Fibroblast of upper back skin (primary cell): ENCODE data around the gene SPDL1.
"Not testable (repeated sequence)": the region's sequence is repeated elsewhere in the genome, so short reads cannot be mapped to it uniquely, and the experiment has no call there.

ENCODE experiments used
- DNase-seq: peaks from one replicate; pipeline ENCODE4 v3.0.0-alpha.2; 2013

SPDL1 gene

GRCh38 chr5:169576181-169576598, 7.4 kb upstream of the SPDL1 start:
- peak; percentile 96 for DNase-seq

- DNase-seq, result peak; percentile 66
Observed at GRCh38 chr5:169577951-169578350, 5.6 kb upstream of the SPDL1 start.

- peak; percentile 20 for DNase-seq
Observed at GRCh38 chr5:169580964-169581363, 2.6 kb upstream of the SPDL1 start.

- peak; percentile 70 for DNase-seq
Observed at GRCh38 chr5:169581580-169582227, 1.9 kb upstream of the SPDL1 start.

- DNase-seq, result no peak
Observed at GRCh38 chr5:169583101-169583423, 511 bp upstream of the SPDL1 start.

GRCh38 chr5:169584998-169585451, 1.5 kb downstream of the SPDL1 start:
- no peak for DNase-seq

- no peak for DNase-seq
Observed at GRCh38 chr5:169590602-169591001, 7.0 kb downstream of the SPDL1 start.

- peak; percentile 69 for DNase-seq
Observed at GRCh38 chr5:169591636-169592035, 8.1 kb downstream of the SPDL1 start.

- no peak for DNase-seq
Observed at GRCh38 chr5:169592937-169593650, 9.5 kb downstream of the SPDL1 start.

GRCh38 chr5:169595172-169595820, 11.7 kb downstream of the SPDL1 start:
- peak; percentile 43 for DNase-seq

GRCh38 chr5:169599451-169599850, 15.9 kb downstream of the SPDL1 start:
- DNase-seq, result peak; percentile 30

- DNase-seq, result no peak
Observed at GRCh38 chr5:169602535-169602934, 19.0 kb downstream of the SPDL1 start.

GRCh38 chr5:169606279-169606678, 22.7 kb downstream of the SPDL1 start:
- DNase-seq, result no peak

GRCh38 chr5:169607882-169608281, 24.3 kb downstream of the SPDL1 start:
- no peak for DNase-seq

GRCh38 chr5:169609716-169610115, 26.1 kb downstream of the SPDL1 start:
- no peak for DNase-seq

GRCh38 chr5:169610606-169611005, 27.0 kb downstream of the SPDL1 start:
- peak; percentile 37 for DNase-seq

GRCh38 chr5:169615561-169615960, 32.0 kb downstream of the SPDL1 start:
- no peak for DNase-seq

GRCh38 chr5:169624307-169624706, 40.7 kb downstream of the SPDL1 start:
- not testable (repeated sequence) for DNase-seq

GRCh38 chr5:169626779-169627178, 43.2 kb downstream of the SPDL1 start:
- DNase-seq, result peak; percentile 99

- DNase-seq, result no peak
Observed at GRCh38 chr5:169627551-169627950, 44.0 kb downstream of the SPDL1 start.

GRCh38 chr5:169628892-169629291, 45.3 kb downstream of the SPDL1 start:
- DNase-seq, result peak; percentile 77

GRCh38 chr5:169629847-169630548, 46.4 kb downstream of the SPDL1 start:
- DNase-seq, result peak; percentile 86

GRCh38 chr5:169631360-169631759, 47.8 kb downstream of the SPDL1 start:
- DNase-seq, result peak; percentile 77
